Midbrain (tissue), 1 donor: Measurements from ENCODE around the gene NDUFV2.

ENCODE experiments used
- DNase-seq: peaks from one replicate; lab custom pipeline; 2025; lab: John Stamatoyannopoulos, UW

NDUFV2 gene

GRCh38 chr18:9117980-9118841 is 15.7 kb downstream of the NDUFV2 start:
- no peak for DNase-seq

GRCh38 chr18:9120796-9121195 is 18.3 kb downstream of the NDUFV2 start:
- no peak for DNase-seq

GRCh38 chr18:9123520-9123919 is 21.0 kb downstream of the NDUFV2 start:
- DNase-seq: no peak

GRCh38 chr18:9124824-9125223 is 22.3 kb downstream of the NDUFV2 start:
- DNase-seq: no peak

- no peak for DNase-seq
Measured at GRCh38 chr18:9126337-9126736, 23.8 kb downstream of the NDUFV2 start.

- DNase-seq: no peak
Measured at GRCh38 chr18:9130195-9130594, 27.7 kb downstream of the NDUFV2 start.

- DNase-seq: no peak
Measured at GRCh38 chr18:9130806-9131205, 28.3 kb downstream of the NDUFV2 start.

GRCh38 chr18:9132628-9133027 is 30.1 kb downstream of the NDUFV2 start:
- DNase-seq: no peak

- no peak for DNase-seq
Measured at GRCh38 chr18:9133225-9133624, 30.7 kb downstream of the NDUFV2 start.

- DNase-seq: no peak
Measured at GRCh38 chr18:9135081-9135911, 32.8 kb downstream of the NDUFV2 start.

GRCh38 chr18:9135912-9136314 is 33.4 kb downstream of the NDUFV2 start:
- peak; percentile 43 for DNase-seq

- peak; percentile 97 for DNase-seq
Measured at GRCh38 chr18:9136315-9137155, 34.0 kb downstream of the NDUFV2 start, which contains the start of gene ANKRD12. Gene ANKRD12, plus strand, starts transcription at chr18:9136781. Its CDS starts 45,652 bp downstream, at chr18:9182433.

- DNase-seq: peak; percentile 60
Measured at GRCh38 chr18:9137168-9138066, 34.9 kb downstream of the NDUFV2 start.

GRCh38 chr18:9139400-9140039 is 37.0 kb downstream of the NDUFV2 start:
- DNase-seq: no peak

GRCh38 chr18:9140381-9140780 is 37.9 kb downstream of the NDUFV2 start:
- DNase-seq: no peak

GRCh38 chr18:9140984-9141383 is 38.5 kb downstream of the NDUFV2 start:
- no peak for DNase-seq

- DNase-seq: no peak
Measured at GRCh38 chr18:9146224-9146623, 43.7 kb downstream of the NDUFV2 start.

- peak; percentile 81 for DNase-seq
Measured at GRCh38 chr18:9147440-9148202, 45.1 kb downstream of the NDUFV2 start.

GRCh38 chr18:9148203-9148552 is 45.7 kb downstream of the NDUFV2 start:
- DNase-seq: no peak

GRCh38 chr18:9150121-9150520 is 47.6 kb downstream of the NDUFV2 start:
- DNase-seq: no peak
